ENCODE measurements around the gene LYAR. TPM values are rescaled to one million over a fixed set of nuclear protein-coding genes. Genes with fewer than 3 reads are reported as not detected.
A peak's percentile ranks its signal among the peaks of the same experiment; 100 is the strongest.

The LYAR gene
- total RNA-seq, 2 donors from 2014 or later: 9.0 to 19.1 TPM

- intact Hi-C loops (cut with DNase I): loop anchor here (5.0 kb wide), 1 partner anchor 83 kb away; no protein-coding TSS in a partner anchor
- Histone ChIP-seq H3K27ac (no peak overlapping the region), H3K4me1 (replicated peaks) (no peaks in the 10 kb centered on the region), H3K27me3 (replicated peaks; ENCODE audit: insufficient read depth) (no peaks in the 10 kb centered on the region), H3K36me3 (no peaks in the 10 kb centered on the region), H3K4me3 (no peak overlapping the region), H3K9me3 (no peaks in the 10 kb centered on the region)
- TF ChIP-seq POLR2A (IDR thresholded peaks at IDR 0.05): no peak
- peak in 3 of 4 experiments; percentile 37 to 66 (median 53) for TF ChIP-seq CTCF (IDR thresholded peaks at IDR 0.05)
- WGBS: 57% methylated on average over 21 of the region's 21 CpGs
- DNase-seq (ENCODE audit: low spot score): peak; percentile 36
These were observed 45.0 kb upstream of the LYAR start for GRCh38 chr4:4334798-4335520.

- intact Hi-C loops (cut with DNase I): loop anchor here (5.0 kb wide), 1 partner anchor 81 kb away; no protein-coding TSS in a partner anchor
These were observed 43.3 kb upstream of the LYAR start for GRCh38 chr4:4333265-4333706.

GRCh38 chr4:4332529-4332928 lies 42.6 kb upstream of the LYAR start:
- intact Hi-C loops (cut with DNase I): loop anchor here (5.0 kb wide), 1 partner anchor 80 kb away; no protein-coding TSS in a partner anchor

More at GRCh38 chr4:4333265-4333706, 43.3 kb upstream of the LYAR start:
- H3K4me1 ChIP-seq (replicated peaks): no peaks in the 10 kb centered on the region
- no peak overlapping the region for H3K27ac ChIP-seq
- TF ChIP-seq POLR2A (IDR thresholded peaks at IDR 0.05) (no peak), POLR2AphosphoS5 (IDR thresholded peaks at IDR 0.05) (no peak), CTCF (IDR thresholded peaks at IDR 0.05) (no peak)
- no peak overlapping the region for H3K4me3 ChIP-seq
- WGBS: 46% methylated on average over 11 of the region's 11 CpGs
- no peaks in the 10 kb centered on the region for H3K9me3 ChIP-seq
- DNase-seq (ENCODE audit: low spot score): no peak
- H3K27me3 ChIP-seq (replicated peaks; ENCODE audit: insufficient read depth): no peaks in the 10 kb centered on the region
- H3K36me3 ChIP-seq: no peaks in the 10 kb centered on the region

GRCh38 chr4:4330794-4331193 lies 40.8 kb upstream of the LYAR start:
- Histone ChIP-seq H3K9me3 (no peaks in the 10 kb centered on the region), H3K27ac (no peak overlapping the region), H3K4me3 (no peak overlapping the region), H3K4me1 (replicated peaks) (no peaks in the 10 kb centered on the region), H3K36me3 (no peaks in the 10 kb centered on the region), H3K27me3 (replicated peaks; ENCODE audit: insufficient read depth) (no peaks in the 10 kb centered on the region)
- no peak for DNase-seq (ENCODE audit: low spot score)
- WGBS: 79% methylated on average over 5 of the region's 5 CpGs
- TF ChIP-seq POLR2A (IDR thresholded peaks at IDR 0.05) (no peak), CTCF (IDR thresholded peaks at IDR 0.05) (no peak), POLR2AphosphoS5 (IDR thresholded peaks at IDR 0.05) (no peak)
- intact Hi-C loops (cut with DNase I): loop anchor here (5.0 kb wide), 1 partner anchor 78 kb away; no protein-coding TSS in a partner anchor

More at GRCh38 chr4:4332529-4332928, 42.6 kb upstream of the LYAR start:
- H3K27me3 ChIP-seq (replicated peaks; ENCODE audit: insufficient read depth): no peaks in the 10 kb centered on the region
- H3K4me1 ChIP-seq (replicated peaks): no peaks in the 10 kb centered on the region
- no peak for DNase-seq (ENCODE audit: low spot score)
- WGBS: 85% methylated on average over 3 of the region's 3 CpGs
- H3K36me3 ChIP-seq: no peaks in the 10 kb centered on the region
- H3K27ac ChIP-seq: no peak overlapping the region
- no peaks in the 10 kb centered on the region for H3K9me3 ChIP-seq
- TF ChIP-seq POLR2AphosphoS5 (IDR thresholded peaks at IDR 0.05) (no peak), CTCF (IDR thresholded peaks at IDR 0.05) (no peak), POLR2A (IDR thresholded peaks at IDR 0.05) (no peak)
- H3K4me3 ChIP-seq: no peak overlapping the region

GRCh38 chr4:4329496-4329895 lies 39.5 kb upstream of the LYAR start:
- WGBS: 93% methylated on average over 10 of the region's 10 CpGs
- Histone ChIP-seq H3K4me3 (no peak overlapping the region), H3K9me3 (no peaks in the 10 kb centered on the region), H3K27ac (no peak overlapping the region), H3K4me1 (replicated peaks) (no peaks in the 10 kb centered on the region), H3K27me3 (replicated peaks; ENCODE audit: insufficient read depth) (no peaks in the 10 kb centered on the region), H3K36me3 (no peaks in the 10 kb centered on the region)
- no peak for TF ChIP-seq POLR2A (IDR thresholded peaks at IDR 0.05)
- no peak for TF ChIP-seq POLR2AphosphoS5 (IDR thresholded peaks at IDR 0.05)
- no peak for TF ChIP-seq CTCF (IDR thresholded peaks at IDR 0.05)
- no peak for DNase-seq (ENCODE audit: low spot score)
- intact Hi-C loops (cut with DNase I): no loop called here
